K562 (cell line): ENCODE results near the gene SIRT4. TPM values are rescaled to one million over a fixed set of nuclear protein-coding genes. Genes with fewer than 3 reads are reported as not detected.

Source experiments
- ATAC-seq: fragments of 200-7000 bp; cut with Tn5 transposase; 3 replicates; pipeline ENCODE4 v1.9.1; 2020; ENCODE audit warnings: moderate library complexity
- BruUV-seq: library from RNA; stranded (reverse); fragments of 400-500 nt; replicated peaks from 2 replicates; lab custom pipeline; 2021; lab: Mats Ljungman, UMichigan
- CTCF ChIA-PET: fragments of 300-600 bp; formaldehyde crosslinking; extraction: SDS; loops from one replicate; lab custom pipeline; 2021; ENCODE audit warnings: low intra/inter-chr PET ratio; lab: Yijun Ruan, JAX
- POLR2A ChIA-PET: fragments of 300-600, 350-650 bp; sonication (Branson Sonifier 250); formaldehyde crosslinking; extraction: SDS; loops from one replicate; lab custom pipeline; 2021; ENCODE audit warnings: antibody characterized with exemption, inconsistent platforms; lab: Yijun Ruan, JAX
- DNase-seq, 4 experiments: peaks; one replicate each; pipeline versions ENCODE4 v3.0.0 to v3.0.0-alpha.2; 2011 to 2018; ENCODE audit warnings: low spot score in 3 of 4, mixed read lengths in 3 of 4; ENCODE audit errors: extremely low read depth in 1 of 4
- FAIRE-seq: peaks from 2 replicates; lab custom pipeline; 2011; peaks lifted over from hg19 to GRCh38; lab: Jason Lieb, UNC
- H2AFZ ChIP-seq: 2 replicates; pipeline ENCODE4 v1.6.0; 2011; ENCODE audit warnings: low read depth, low read length, control low read depth, inconsistent platforms
- H3K27ac ChIP-seq: fragments of 200-600 bp; 3 replicates; pipeline ENCODE4 v1.8.0; 2011; ENCODE audit warnings: low read depth, mild to moderate bottlenecking, control low read depth, inconsistent platforms, low read length, moderate library complexity, mixed read lengths; ENCODE audit errors: extremely low read depth
- H3K27me3 ChIP-seq, 2 experiments: fragments of 300-600 bp in 1 of 2; 2 replicates in 1 of 2; 3 replicates in 1 of 2; pipeline versions ENCODE4 v1.6.0 to v1.8.0; 2011; ENCODE audit warnings: inconsistent platforms in 2 of 2, low read length in 2 of 2, mild to moderate bottlenecking in 1 of 2, mixed read lengths in 1 of 2, moderate library complexity in 1 of 2; ENCODE audit not compliant: control insufficient read depth in 2 of 2, insufficient read depth in 2 of 2
- H3K36me3 ChIP-seq: fragments of 300-600 bp; 3 replicates; pipeline ENCODE4 v1.8.0; 2011; ENCODE audit warnings: mild to moderate bottlenecking, low read length, inconsistent platforms; ENCODE audit not compliant: control insufficient read depth, insufficient read depth
- H3K4me1 ChIP-seq, 2 experiments: fragments of 200-600 bp in 1 of 2; replicated peaks in 1 of 2; 2 replicates in 1 of 2; 3 replicates in 1 of 2; pipeline versions ENCODE4 v1.5.1 to v1.8.0; 2011; ENCODE audit warnings: inconsistent platforms in 2 of 2, low read length in 2 of 2, mild to moderate bottlenecking in 1 of 2, mixed read lengths in 1 of 2, moderate library complexity in 1 of 2; ENCODE audit not compliant: control insufficient read depth in 2 of 2, insufficient read depth in 2 of 2
- H3K4me2 ChIP-seq: 2 replicates; pipeline ENCODE4 v1.6.1; 2011; ENCODE audit warnings: low read length, control low read depth, inconsistent platforms, mixed read lengths; ENCODE audit not compliant: insufficient read depth
- H3K4me3 ChIP-seq: fragments of 200-600 bp; sonication (generic), shearing (Covaris generic); 2 replicates; pipeline ENCODE4 v1.5.1; 2016; ENCODE audit warnings: control low read depth, inconsistent platforms
- H3K79me2 ChIP-seq: fragments of 200-600 bp; 3 replicates; pipeline ENCODE4 v1.8.0; 2011; ENCODE audit warnings: low read length, inconsistent platforms; ENCODE audit not compliant: control insufficient read depth, insufficient read depth
- H3K9ac ChIP-seq, 2 experiments: 2 replicates each; pipeline versions ENCODE4 v1.6.0 to v1.6.1; 2011; ENCODE audit warnings: low read depth in 2 of 2, low read length in 2 of 2, control low read depth in 1 of 2, inconsistent platforms in 1 of 2, mild to moderate bottlenecking in 1 of 2, mixed read lengths in 1 of 2; ENCODE audit not compliant: insufficient read depth in 1 of 2
- H3K9me1 ChIP-seq: one replicate; pipeline ENCODE4 v1.6.0; 2011; ENCODE audit warnings: inconsistent platforms, mild to moderate bottlenecking, low read length, moderate library complexity; ENCODE audit not compliant: control insufficient read depth, insufficient read depth
- H3K9me3 ChIP-seq: replicated peaks from 2 replicates; pipeline ENCODE4 v1.5.1; 2011; ENCODE audit warnings: low read depth, low read length, inconsistent platforms; ENCODE audit not compliant: control insufficient read depth, insufficient read depth
- H4K20me1 ChIP-seq: replicated peaks from 2 replicates; pipeline ENCODE4 v1.6.1; 2011; ENCODE audit warnings: low read length, inconsistent platforms, mixed read lengths; ENCODE audit not compliant: control insufficient read depth, insufficient read depth
- EP300 ChIP-seq: IDR thresholded peaks from 2 replicates; pipeline ENCODE4 v1.6.1; 2012; ENCODE audit warnings: low read length, improper control_type of control experiment
- JUNB ChIP-seq: fragments of 450-650 bp; formaldehyde crosslinking; conservative IDR thresholded peaks from 2 replicates; pipeline ENCODE4 v1.4.0; 2020; ENCODE audit warnings: mild to moderate bottlenecking
- PREB ChIP-seq: sonication (generic); formaldehyde crosslinking; IDR thresholded peaks from 2 replicates; pipeline ENCODE4 v1.8.1; 2023; ENCODE audit warnings: mild to moderate bottlenecking, missing genetic modification reagents
- STAT6 ChIP-seq: sonication (generic); formaldehyde crosslinking; IDR thresholded peaks from 2 replicates; pipeline ENCODE4 v1.8.1; 2023; ENCODE audit warnings: mild to moderate bottlenecking, missing genetic modification reagents
- ZFP30 ChIP-seq: fragments of 250-450 bp; sonication (Bioruptor Pico); IDR thresholded peaks from 2 replicates; pipeline ENCODE4 v1.8.0; 2022; ENCODE audit warnings: moderate library complexity, mild to moderate bottlenecking, inconsistent platforms, borderline replicate concordance
- ZNF184 ChIP-seq: sonication (generic); formaldehyde crosslinking; IDR thresholded peaks from 2 replicates; pipeline ENCODE4 v1.5.0; 2020; ENCODE audit warnings: missing genetic modification reagents
- WGBS: fragments of 100-300 bp; shearing (Covaris generic); methylation state at CpG from one replicate; pipeline ENCODE4 v1.1.6; 2016; ENCODE audit warnings: low coverage, mixed read lengths; ENCODE audit not compliant: insufficient coverage; ENCODE audit errors: missing lambda C conversion rate; 5-methylcytosine and 5-hydroxymethylcytosine counted together
- in situ Hi-C: fragments of 300-500 bp; cut with MboI; formaldehyde crosslinking; loops from 4 replicates; pipeline ENCODE4 v1.15.0; 2018; ENCODE audit warnings: inconsistent platforms, mixed read lengths
- intact Hi-C: fragments of 100-400 bp; cut with micrococcal nuclease; formaldehyde crosslinking; loops from 2 replicates; pipeline ENCODE4 v1.14.2; 2022
- polyA plus RNA-seq, 8 experiments: library from polyadenylated mRNA; depleted of rRNA in 4 of 8; stranded (reverse) in 5 of 8; unstranded in 3 of 8; fragments of >200 nt; fragmentation: Nextera tagmentation in 2 of 8; fragmentation: Illumina TruSeq in 1 of 8; extraction: Ambion mirVana in 2 of 8; extraction: Trizol in 1 of 8; gene quantifications; 2 replicates each; pipeline versions ENCODE4 v1.2.1 to v1.2.3, GENCODE V29; 2011 to 2014; ENCODE audit warnings: inconsistent platforms in 1 of 8, missing spikeins in 1 of 8
- total RNA-seq, 7 experiments: library from RNA; depleted of rRNA in 6 of 7; stranded (reverse); fragments of >200 nt in 6 of 7; fragmentation: Illumina TruSeq in 2 of 7; extraction: Trizol in 2 of 7; gene quantifications; 2 replicates each; pipeline versions ENCODE4 v1.2.1 to v1.2.3, GENCODE V29; 2011 to 2021; ENCODE audit warnings: low replicate concordance in 1 of 7

Gene SIRT4
- total and polyA plus RNA-seq, 9 of the 15 experiments (the other 6 are each of a cell fraction or from before 2014, with no cell fraction given): 0.86 to 5.2 (median 2.4) TPM

GRCh38 chr12:120328228-120328627 lies 26.1 kb downstream of the SIRT4 start (continued):
- no peak for TF ChIP-seq EP300

GRCh38 chr12:120331390-120331789 lies 29.3 kb downstream of the SIRT4 start:
- ATAC-seq (no peak), FAIRE-seq (no peak), DNase-seq (peak in 1 of 4 experiments; percentile 4)
- Histone ChIP-seq H3K36me3 (no peaks in the 10 kb centered on the region), H3K9me1 (no peaks in the 10 kb centered on the region), H3K4me2 (no peak overlapping the region), H4K20me1 (peaks cover 5% of the 10 kb centered on the region; the same call in 1 of the 2 replicates), H2AFZ (no peak overlapping the region), H3K9me3 (peaks cover 2% of the 10 kb centered on the region; the same call in 1 of the 2 replicates), H3K79me2 (no peaks in the 10 kb centered on the region), H3K27me3 (peaks cover 23 to 25% of the 10 kb centered on the region in 2 experiments; a peak in 3 of 5 replicates), H3K27ac (no peak overlapping the region), H3K4me1 (no peaks in the 10 kb centered on the region; a peak in 1 of 5 replicates), H3K4me3 (no peak overlapping the region), H3K9ac (no peak overlapping the region)
- no TSS peak for BruUV-seq
- POLR2A ChIA-PET: no interaction called here
- TF ChIP-seq PREB (CRISPR knock-in tag) (no peak), ZFP30 (CRISPR knock-in tag) (no peak), ZNF184 (CRISPR knock-in tag) (no peak), JUNB (CRISPR knock-in tag) (no peak), STAT6 (CRISPR knock-in tag) (no peak)
- CTCF ChIA-PET: no interaction called here
- intact Hi-C loops (no loop called here), in situ Hi-C loops (loop anchor here (25.0 kb wide), 1 partner anchor 331 kb away; no protein-coding TSS in a partner anchor)
- WGBS: 10% methylated on average over 3 of the region's 3 CpGs
